H1 (cell line): ENCODE data around the gene NEK9. TPM values are rescaled to one million over a fixed set of nuclear protein-coding genes. Genes with fewer than 3 reads are reported as not detected.

Experiments
- CTCF ChIA-PET: fragments of 300-600 bp; sonication (Branson Sonifier 250); formaldehyde crosslinking; loops from one replicate; lab custom pipeline; 2021; ENCODE audit not compliant: partially characterized antibody; lab: Charles Lee
- POLR2A ChIA-PET: fragments of 300-600 bp; sonication (Branson Sonifier 250); formaldehyde crosslinking; loops from one replicate; lab custom pipeline; 2021; ENCODE audit warnings: inconsistent platforms; ENCODE audit not compliant: partially characterized antibody; lab: Charles Lee
- DNase-seq, 2 experiments: peaks; one replicate each; pipeline versions ENCODE4 v3.0.0 to v3.0.0-alpha.2; 2010 to 2022; ENCODE audit warnings: low spot score in 2 of 2, low read depth in 1 of 2, mixed read lengths in 1 of 2
- FAIRE-seq: peaks from 2 replicates; lab custom pipeline; 2011; peaks lifted over from hg19 to GRCh38; lab: Jason Lieb, UNC
- H2AFZ ChIP-seq: 2 replicates; pipeline ENCODE4 v1.8.1; 2012; ENCODE audit warnings: low read length, inconsistent platforms
- H2AK5ac ChIP-seq: 2 replicates; pipeline ENCODE4 v1.6.1; 2013; ENCODE audit warnings: low read depth, low read length
- H2BK120ac ChIP-seq: replicated peaks from 2 replicates; pipeline ENCODE3; 2013; ENCODE audit warnings: low read depth, low read length, inconsistent platforms
- H2BK12ac ChIP-seq: 2 replicates; pipeline ENCODE4 v1.6.1; 2013; ENCODE audit warnings: low read depth, low read length
- H2BK15ac ChIP-seq: 2 replicates; pipeline ENCODE4 v1.6.1; 2013; ENCODE audit warnings: low read length
- H2BK20ac ChIP-seq: 2 replicates; pipeline ENCODE4 v1.6.1; 2013; ENCODE audit warnings: low read length
- H2BK5ac ChIP-seq: 2 replicates; pipeline ENCODE4 v1.6.1; 2013; ENCODE audit warnings: low read depth, low read length
- H3K14ac ChIP-seq: 2 replicates; pipeline ENCODE4 v1.6.1; 2013; ENCODE audit warnings: inconsistent platforms; ENCODE audit not compliant: insufficient read length
- H3K18ac ChIP-seq: 2 replicates; pipeline ENCODE4 v1.6.1; 2013; ENCODE audit warnings: low read length; ENCODE audit errors: extremely low read depth
- H3K23ac ChIP-seq: 2 replicates; pipeline ENCODE4 v1.6.1; 2013; ENCODE audit warnings: inconsistent platforms; ENCODE audit not compliant: insufficient read length
- H3K23me2 ChIP-seq: 2 replicates; pipeline ENCODE4 v1.6.1; 2013; ENCODE audit warnings: low read depth, low read length
- H3K27ac ChIP-seq: 2 replicates; pipeline ENCODE4 v1.6.1; 2011; ENCODE audit warnings: low read depth, low read length, inconsistent platforms
- H3K27me3 ChIP-seq, 4 experiments: replicated peaks in 1 of 4; 1 replicate in 1 of 4; 2 replicates in 3 of 4; pipeline versions ENCODE4 v1.6.1 to v1.8.1; 2011 to 2013; ENCODE audit warnings: low read length in 3 of 4, mild to moderate bottlenecking in 3 of 4, inconsistent platforms in 2 of 4, mixed read lengths in 2 of 4, moderate library complexity in 1 of 4; ENCODE audit not compliant: control insufficient read depth in 3 of 4, insufficient read depth in 3 of 4; ENCODE audit errors: extremely low read depth in 1 of 4
- H3K36me3 ChIP-seq, 4 experiments: 2 replicates each; pipeline versions ENCODE4 v1.6.1 to v1.8.1; 2011 to 2013; ENCODE audit warnings: mild to moderate bottlenecking in 4 of 4, low read length in 3 of 4, moderate library complexity in 2 of 4, control low read depth in 1 of 4, inconsistent platforms in 1 of 4; ENCODE audit not compliant: insufficient read depth in 4 of 4, control insufficient read depth in 2 of 4
- H3K4ac ChIP-seq: replicated peaks from 2 replicates; pipeline ENCODE3; 2013; ENCODE audit warnings: low read length, low read depth, mixed read lengths, inconsistent platforms; ENCODE audit not compliant: insufficient read length
- H3K4me1 ChIP-seq, 4 experiments: replicated peaks in 1 of 4; 1 replicate in 1 of 4; 2 replicates in 3 of 4; pipeline versions ENCODE4 v1.6.1 to v1.8.1; 2011 to 2013; ENCODE audit warnings: low read length in 3 of 4, inconsistent platforms in 2 of 4, mixed read lengths in 1 of 4; ENCODE audit not compliant: insufficient read depth in 4 of 4, control insufficient read depth in 3 of 4
- H3K4me2 ChIP-seq, 2 experiments: 2 replicates each; pipeline versions ENCODE4 v1.6.1 to v1.8.1; 2011 to 2013; ENCODE audit warnings: low read depth in 2 of 2, low read length in 2 of 2, control low read depth in 1 of 2, inconsistent platforms in 1 of 2, mild to moderate bottlenecking in 1 of 2; ENCODE audit not compliant: insufficient read depth in 1 of 2
- H3K4me3 ChIP-seq, 4 experiments: fragments of 200-600, 300-600 bp in 1 of 4; sonication (generic), shearing (Covaris generic), sonication (Bioruptor Twin) in 1 of 4; 2 replicates each; pipeline versions ENCODE4 v1.5.1 to v1.8.1; 2011 to 2016; ENCODE audit warnings: low read length in 4 of 4, low read depth in 3 of 4, control low read depth in 2 of 4, inconsistent platforms in 2 of 4, mild to moderate bottlenecking in 2 of 4, mixed read lengths in 1 of 4, moderate library complexity in 1 of 4; ENCODE audit not compliant: insufficient read depth in 2 of 4; ENCODE audit errors: extremely low read depth in 1 of 4
- H3K56ac ChIP-seq: replicated peaks from 2 replicates; pipeline ENCODE3; 2013; ENCODE audit warnings: low read depth, mild to moderate bottlenecking, mixed read lengths, low read length, inconsistent platforms; ENCODE audit not compliant: insufficient read length
- H3K79me1 ChIP-seq: 2 replicates; pipeline ENCODE4 v1.6.1; 2013; ENCODE audit warnings: low read depth, low read length, control low read depth
- H3K79me2 ChIP-seq, 2 experiments: 2 replicates each; pipeline versions ENCODE4 v1.6.1 to v1.8.1; 2012 to 2013; ENCODE audit warnings: low read length in 2 of 2, mild to moderate bottlenecking in 2 of 2, inconsistent platforms in 1 of 2; ENCODE audit not compliant: insufficient read depth in 2 of 2, control insufficient read depth in 1 of 2
- H3K9ac ChIP-seq, 4 experiments: replicated peaks in 1 of 4; 1 replicate in 1 of 4; 2 replicates in 3 of 4; pipeline versions ENCODE4 v1.6.1 to v1.8.1; 2011 to 2013; ENCODE audit warnings: low read depth in 3 of 4, low read length in 3 of 4, control low read depth in 2 of 4, mild to moderate bottlenecking in 2 of 4, moderate library complexity in 2 of 4, inconsistent platforms in 1 of 4; ENCODE audit errors: extremely low read depth in 1 of 4
- H3K9me3 ChIP-seq, 2 experiments: 2 replicates each; pipeline versions ENCODE4 v1.6.1 to v1.8.1; 2012 to 2013; ENCODE audit warnings: mild to moderate bottlenecking in 2 of 2, moderate library complexity in 2 of 2, control low read depth in 1 of 2, inconsistent platforms in 1 of 2, low read depth in 1 of 2, low read length in 1 of 2, mixed read lengths in 1 of 2; ENCODE audit not compliant: insufficient read depth in 2 of 2
- H4K20me1 ChIP-seq, 2 experiments: replicated peaks in 1 of 2; 2 replicates each; pipeline versions ENCODE3 to v1.8.1; 2011 to 2013; ENCODE audit warnings: inconsistent platforms in 2 of 2, low read length in 2 of 2, mild to moderate bottlenecking in 1 of 2; ENCODE audit not compliant: insufficient read depth in 2 of 2, control insufficient read depth in 1 of 2
- H4K5ac ChIP-seq: 2 replicates; pipeline ENCODE4 v1.6.1; 2013; ENCODE audit warnings: low read length, low read depth, mixed read lengths, inconsistent platforms; ENCODE audit not compliant: insufficient read length
- H4K8ac ChIP-seq: 2 replicates; pipeline ENCODE4 v1.8.0; 2013; ENCODE audit warnings: mild to moderate bottlenecking, moderate library complexity, low read length, inconsistent platforms; ENCODE audit not compliant: insufficient read depth; ENCODE audit errors: extremely low read depth
- H4K91ac ChIP-seq: replicated peaks from 2 replicates; pipeline ENCODE3; 2013; ENCODE audit warnings: low read length, mixed read lengths, inconsistent platforms; ENCODE audit not compliant: insufficient read length
- BRCA1 ChIP-seq: IDR thresholded peaks from 2 replicates; pipeline ENCODE4 v1.6.1; 2012; ENCODE audit warnings: low read depth, low read length, improper control_type of control experiment
- CBX8 ChIP-seq: fragments of 300-800, 300-1000 bp; sonication (generic); IDR thresholded peaks from 2 replicates; pipeline ENCODE4 v1.7.1; 2016; ENCODE audit warnings: low read depth, low read length, borderline replicate concordance
- CTBP2 ChIP-seq: IDR thresholded peaks from 2 replicates; pipeline ENCODE4 v1.7.0; 2011; ENCODE audit warnings: borderline replicate concordance, mild to moderate bottlenecking, moderate library complexity, mixed read lengths, low read length; ENCODE audit not compliant: insufficient read depth, insufficient read length
- KDM4A ChIP-seq: IDR thresholded peaks from one replicate; pipeline ENCODE4 v1.7.1; 2012; ENCODE audit warnings: low read depth, mild to moderate bottlenecking, moderate library complexity, low read length, inconsistent platforms; ENCODE audit not compliant: severe bottlenecking
- PHF8 ChIP-seq: fragments of 200-600 bp; sonication (generic); conservative IDR thresholded peaks from 2 replicates; pipeline ENCODE4 v1.7.1; 2012; ENCODE audit warnings: low read depth, mild to moderate bottlenecking, inconsistent platforms, low read length, moderate library complexity
- POLR2AphosphoS5 ChIP-seq: IDR thresholded peaks from 2 replicates; pipeline ENCODE4 v1.6.1; 2011; ENCODE audit warnings: low read depth, low read length
- RNF2 ChIP-seq: fragments of 200-900, 300-1000 bp; sonication (generic); IDR thresholded peaks from 2 replicates; pipeline ENCODE4 v1.7.1; 2016; ENCODE audit warnings: borderline replicate concordance, low read depth, mild to moderate bottlenecking, antibody characterized with exemption, low read length; ENCODE audit not compliant: poor library complexity, severe bottlenecking; ENCODE audit errors: missing control alignments
- SIRT6 ChIP-seq: IDR thresholded peaks from one replicate; pipeline ENCODE4 v1.7.1; 2012; ENCODE audit warnings: low read length, inconsistent platforms
- WGBS, 2 experiments: shearing (Covaris generic) in 1 of 2; methylation state at CpG; one replicate each; pipeline versions ENCODE4 v1.1.6 to v1.1.7; 2013 to 2015; ENCODE audit warnings: low lambda C conversion rate in 2 of 2, mixed read lengths in 2 of 2, inconsistent platforms in 1 of 2, low coverage in 1 of 2, missing lambda C conversion rate in 1 of 2; ENCODE audit not compliant: insufficient replicate concordance in 2 of 2, insufficient coverage in 1 of 2, insufficient read length in 1 of 2; ENCODE audit errors: extremely low coverage in 1 of 2, missing lambda C conversion rate in 1 of 2; 5-methylcytosine and 5-hydroxymethylcytosine counted together
- polyA plus RNA-seq, 7 experiments: library from polyadenylated mRNA; depleted of rRNA in 3 of 7; stranded (reverse) in 5 of 7; unstranded in 2 of 7; fragments of >200 nt in 5 of 7; fragments of 200-250 nt in 2 of 7; gene quantifications; 1 replicate in 5 of 7; 2 replicates in 1 of 7; 4 replicates in 1 of 7; pipeline versions ENCODE4 v1.2.1 to v1.2.3, GENCODE V29; 2011 to 2013; ENCODE audit warnings: missing spikeins in 2 of 7, mixed read lengths in 2 of 7
- total RNA-seq: library from RNA; stranded (reverse); fragmentation: NEBNext Ultra II Directional; extraction: Animal tissue kit (Norgen Biotek cat#: 25700); gene quantifications from 2 replicates; pipeline ENCODE4 v1.2.1, GENCODE V29; 2021
- TF ChIP-seq, protein P1 (sequence below), 3 experiments: IDR thresholded peaks; 1 replicate in 2 of 3; 2 replicates in 1 of 3; pipeline versions ENCODE4 v1.5.1 to v1.6.1; 2011; ENCODE audit warnings: low read length in 3 of 3, mild to moderate bottlenecking in 3 of 3, inconsistent platforms in 2 of 3, low read depth in 1 of 3, moderate library complexity in 1 of 3; ENCODE audit not compliant: insufficient read depth in 1 of 3; ENCODE audit errors: control extremely low read depth in 1 of 3

NEK9 gene
- total and polyA plus RNA-seq, 2 of the 8 experiments (the other 6 are each of a cell fraction or from before 2014, with no cell fraction given), result 16.0 to 43.6 TPM

DNA sequence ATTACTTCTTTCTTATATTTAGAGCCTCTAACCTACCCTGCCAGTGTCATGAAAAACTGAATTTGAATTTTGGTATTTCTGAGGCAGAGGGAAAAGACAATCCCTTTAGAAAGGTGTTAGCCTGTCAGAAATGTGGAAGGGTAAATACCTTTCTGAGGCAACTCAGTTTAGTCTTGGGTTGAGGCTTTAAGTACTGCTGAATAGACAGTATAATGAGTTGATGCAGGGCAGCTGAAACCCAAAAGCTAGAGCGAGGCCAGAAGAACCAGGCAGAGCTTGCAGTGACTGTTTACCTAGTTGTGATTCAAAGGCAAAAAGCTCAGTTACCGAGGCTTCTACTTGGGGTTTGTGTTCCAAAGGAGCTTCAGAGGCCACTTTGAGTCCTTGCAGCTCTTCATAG, 38.7 kb downstream of the NEK9 start:
- no peak overlapping the region for H3K9ac ChIP-seq
- H3K79me2 ChIP-seq, result no peaks in the 10 kb centered on the region
- H2BK5ac ChIP-seq, result no peak overlapping the region
- no peak overlapping the region for H4K8ac ChIP-seq
- peaks cover 11 to 48% (median 31%) of the 10 kb centered on the region in 4 experiments for H3K36me3 ChIP-seq
- no peak overlapping the region for H3K4me3 ChIP-seq
- no peak overlapping the region for H3K23ac ChIP-seq
- H2BK15ac ChIP-seq, result no peak overlapping the region
- H3K14ac ChIP-seq, result no peak overlapping the region
- no peak overlapping the region for H2BK12ac ChIP-seq
- no peak overlapping the region for H3K56ac ChIP-seq
- FAIRE-seq (no peak), DNase-seq (no peak)
- H3K9me3 ChIP-seq, result no peaks in the 10 kb centered on the region
- H4K20me1 ChIP-seq, result no peaks in the 10 kb centered on the region
- no peak for TF ChIP-seq RNF2
- TF ChIP-seq PHF8, result no peak
- TF ChIP-seq POLR2AphosphoS5, result no peak
- TF ChIP-seq SIRT6, result no peak
- TF ChIP-seq CBX8, result no peak
- TF ChIP-seq, protein P1, sequence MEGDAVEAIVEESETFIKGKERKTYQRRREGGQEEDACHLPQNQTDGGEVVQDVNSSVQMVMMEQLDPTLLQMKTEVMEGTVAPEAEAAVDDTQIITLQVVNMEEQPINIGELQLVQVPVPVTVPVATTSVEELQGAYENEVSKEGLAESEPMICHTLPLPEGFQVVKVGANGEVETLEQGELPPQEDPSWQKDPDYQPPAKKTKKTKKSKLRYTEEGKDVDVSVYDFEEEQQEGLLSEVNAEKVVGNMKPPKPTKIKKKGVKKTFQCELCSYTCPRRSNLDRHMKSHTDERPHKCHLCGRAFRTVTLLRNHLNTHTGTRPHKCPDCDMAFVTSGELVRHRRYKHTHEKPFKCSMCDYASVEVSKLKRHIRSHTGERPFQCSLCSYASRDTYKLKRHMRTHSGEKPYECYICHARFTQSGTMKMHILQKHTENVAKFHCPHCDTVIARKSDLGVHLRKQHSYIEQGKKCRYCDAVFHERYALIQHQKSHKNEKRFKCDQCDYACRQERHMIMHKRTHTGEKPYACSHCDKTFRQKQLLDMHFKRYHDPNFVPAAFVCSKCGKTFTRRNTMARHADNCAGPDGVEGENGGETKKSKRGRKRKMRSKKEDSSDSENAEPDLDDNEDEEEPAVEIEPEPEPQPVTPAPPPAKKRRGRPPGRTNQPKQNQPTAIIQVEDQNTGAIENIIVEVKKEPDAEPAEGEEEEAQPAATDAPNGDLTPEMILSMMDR (IDR thresholded peaks at IDR 0.05; ENCODE audit: control extremely low read depth in 1 of 3, insufficient read depth in 1 of 3, low read depth in 1 of 3, low read length in 3 of 3), result no peak
- no peak for TF ChIP-seq BRCA1
- TF ChIP-seq CTBP2, result no peak
- no peak for TF ChIP-seq KDM4A
- no peak overlapping the region for H3K18ac ChIP-seq
- H3K79me1 ChIP-seq, result no peaks in the 10 kb centered on the region
- no peak overlapping the region for H4K91ac ChIP-seq
- H2BK120ac ChIP-seq, result no peak overlapping the region
- H2BK20ac ChIP-seq, result no peak overlapping the region
- H3K27ac ChIP-seq, result no peak overlapping the region
- H3K4ac ChIP-seq, result no peak overlapping the region
- ChIA-PET CTCF (interaction anchor here (0.5 to 10.6 kb wide), 65 partner anchors 9 to 479 kb away, joined by 3 to 98 read pairs (median 6); partner anchors contain the start of genes ACYP1, MLH3, PROX2 and RPS6KL1), POLR2A (interaction anchor here (1.0 to 1.8 kb wide), 6 partner anchors 9 to 177 kb away, joined by 3 to 6 read pairs (median 4); partner anchors contain the start of gene ZC2HC1C)
- H3K23me2 ChIP-seq, result no peaks in the 10 kb centered on the region
- no peak overlapping the region for H4K5ac ChIP-seq
- no peaks in the 10 kb centered on the region; a peak in 2 of 7 replicates for H3K4me1 ChIP-seq
- H3K27me3 ChIP-seq, result no peaks in the 10 kb centered on the region
- H2AFZ ChIP-seq, result no peak overlapping the region
- H2AK5ac ChIP-seq, result no peak overlapping the region
- H3K4me2 ChIP-seq, result no peak overlapping the region
- 92% methylated on average over 2 of the region's 2 CpGs; no CpG with 5 or more reads in 1 of the 2 experiments for WGBS, 2 experiments
